HepG2 (cell line): ENCODE measurements around the gene PCSK7.

ENCODE experiments used
- JUND ChIP-seq: sonication (generic); formaldehyde crosslinking; IDR thresholded peaks from 2 replicates; pipeline ENCODE4 v1.8.0; 2022; ENCODE audit warnings: mild to moderate bottlenecking, missing genetic modification reagents
- KDM4B ChIP-seq: sonication (generic); formaldehyde crosslinking; IDR thresholded peaks from 2 replicates; pipeline ENCODE4 v1.4.0; 2020; ENCODE audit warnings: missing genetic modification reagents
- RBFOX2 ChIP-seq: fragments of 200-400 bp; formaldehyde crosslinking; IDR thresholded peaks from 2 replicates; pipeline ENCODE4 v1.6.1; 2017; ENCODE audit warnings: low read depth, mild to moderate bottlenecking, low read length
- SIX1 ChIP-seq: sonication (generic); formaldehyde crosslinking; IDR thresholded peaks from 2 replicates; pipeline ENCODE4 v1.4.0; 2020; ENCODE audit warnings: missing genetic modification reagents, borderline replicate concordance
- SMC3 ChIP-seq: IDR thresholded peaks from 2 replicates; pipeline ENCODE4 v1.6.1; 2011; ENCODE audit warnings: low read length, improper control_type of control experiment
- ZFP90 ChIP-seq: sonication (generic); formaldehyde crosslinking; IDR thresholded peaks from 2 replicates; pipeline ENCODE4 v1.8.0; 2022; ENCODE audit warnings: missing genetic modification reagents, mild to moderate bottlenecking, inconsistent platforms, borderline replicate concordance
- ZNF138 ChIP-seq: sonication (generic); formaldehyde crosslinking; IDR thresholded peaks from 2 replicates; pipeline ENCODE4 v1.5.0; 2020; ENCODE audit warnings: mild to moderate bottlenecking, low read depth, missing genetic modification reagents
- ZNF598 ChIP-seq: sonication (generic); formaldehyde crosslinking; IDR thresholded peaks from 2 replicates; pipeline ENCODE4 v1.5.1; 2020; ENCODE audit warnings: mild to moderate bottlenecking, missing genetic modification reagents, borderline replicate concordance
- TF ChIP-seq, protein P1 (sequence below): sonication (generic); formaldehyde crosslinking; IDR thresholded peaks from 2 replicates; pipeline ENCODE4 v1.8.1; 2023; ENCODE audit warnings: missing genetic modification reagents, inconsistent platforms, borderline replicate concordance
- TF ChIP-seq, protein P2 (sequence below): sonication (generic); formaldehyde crosslinking; IDR thresholded peaks from 2 replicates; pipeline ENCODE4 v1.5.0; 2020; ENCODE audit warnings: mild to moderate bottlenecking, missing genetic modification reagents, moderate library complexity

DNA sequence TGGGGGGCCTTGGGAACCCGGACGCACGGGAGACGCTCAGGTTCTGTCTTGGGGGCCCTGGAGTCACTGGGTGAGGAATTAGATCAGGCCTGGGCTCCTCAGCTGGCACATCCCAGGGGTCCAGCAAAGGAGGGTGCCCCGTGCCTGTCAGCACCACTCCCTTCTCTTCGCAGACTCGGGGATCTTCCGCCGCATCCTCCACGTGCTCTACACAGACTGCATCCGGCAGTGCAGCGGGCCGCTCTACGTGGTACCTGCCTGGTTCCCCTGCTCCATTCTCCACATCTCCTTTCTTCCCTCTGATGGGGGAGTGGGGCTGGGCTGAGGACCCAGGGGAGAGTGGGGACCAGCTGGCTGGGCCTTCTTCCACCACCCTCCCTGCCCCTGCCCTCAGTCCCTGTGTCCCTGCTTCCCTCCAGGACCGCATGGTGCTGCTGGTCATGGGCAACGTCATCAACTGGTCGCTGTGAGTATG is 39.4 kb downstream of the PCSK7 start:
- TF ChIP-seq JUND (CRISPR knock-in tag) (no peak), ZNF598 (CRISPR knock-in tag) (no peak), SMC3 (no peak), ZFP90 (CRISPR knock-in tag) (no peak), KDM4B (CRISPR knock-in tag) (no peak), RBFOX2 (no peak), SIX1 (CRISPR knock-in tag) (no peak), ZNF138 (CRISPR knock-in tag) (no peak)
- TF ChIP-seq, protein P1, sequence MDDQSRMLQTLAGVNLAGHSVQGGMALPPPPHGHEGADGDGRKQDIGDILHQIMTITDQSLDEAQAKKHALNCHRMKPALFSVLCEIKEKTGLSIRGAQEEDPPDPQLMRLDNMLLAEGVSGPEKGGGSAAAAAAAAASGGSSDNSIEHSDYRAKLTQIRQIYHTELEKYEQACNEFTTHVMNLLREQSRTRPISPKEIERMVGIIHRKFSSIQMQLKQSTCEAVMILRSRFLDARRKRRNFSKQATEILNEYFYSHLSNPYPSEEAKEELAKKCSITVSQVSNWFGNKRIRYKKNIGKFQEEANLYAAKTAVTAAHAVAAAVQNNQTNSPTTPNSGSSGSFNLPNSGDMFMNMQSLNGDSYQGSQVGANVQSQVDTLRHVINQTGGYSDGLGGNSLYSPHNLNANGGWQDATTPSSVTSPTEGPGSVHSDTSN, result no peak
- TF ChIP-seq, protein P2, sequence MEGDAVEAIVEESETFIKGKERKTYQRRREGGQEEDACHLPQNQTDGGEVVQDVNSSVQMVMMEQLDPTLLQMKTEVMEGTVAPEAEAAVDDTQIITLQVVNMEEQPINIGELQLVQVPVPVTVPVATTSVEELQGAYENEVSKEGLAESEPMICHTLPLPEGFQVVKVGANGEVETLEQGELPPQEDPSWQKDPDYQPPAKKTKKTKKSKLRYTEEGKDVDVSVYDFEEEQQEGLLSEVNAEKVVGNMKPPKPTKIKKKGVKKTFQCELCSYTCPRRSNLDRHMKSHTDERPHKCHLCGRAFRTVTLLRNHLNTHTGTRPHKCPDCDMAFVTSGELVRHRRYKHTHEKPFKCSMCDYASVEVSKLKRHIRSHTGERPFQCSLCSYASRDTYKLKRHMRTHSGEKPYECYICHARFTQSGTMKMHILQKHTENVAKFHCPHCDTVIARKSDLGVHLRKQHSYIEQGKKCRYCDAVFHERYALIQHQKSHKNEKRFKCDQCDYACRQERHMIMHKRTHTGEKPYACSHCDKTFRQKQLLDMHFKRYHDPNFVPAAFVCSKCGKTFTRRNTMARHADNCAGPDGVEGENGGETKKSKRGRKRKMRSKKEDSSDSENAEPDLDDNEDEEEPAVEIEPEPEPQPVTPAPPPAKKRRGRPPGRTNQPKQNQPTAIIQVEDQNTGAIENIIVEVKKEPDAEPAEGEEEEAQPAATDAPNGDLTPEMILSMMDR (CRISPR knock-in tag), result no peak
